GM12878 (cell line): ENCODE results near the gene MAST2. TPM values are rescaled to one million over a fixed set of nuclear protein-coding genes. Genes with fewer than 3 reads are reported as not detected.
"Not testable (repeated sequence)": the region's sequence is repeated elsewhere in the genome, so short reads cannot be mapped to it uniquely, and the experiment has no call there.

ENCODE experiments used
- ATAC-seq: fragments of 200-7000 bp; cut with Tn5 transposase; 3 replicates; pipeline ENCODE4 v1.9.1; 2020; ENCODE audit warnings: mild to moderate bottlenecking, moderate library complexity
- BruUV-seq: library from RNA; stranded (reverse); fragments of 400-500 nt; replicated peaks from 2 replicates; lab custom pipeline; 2021; lab: Mats Ljungman, UMichigan
- CTCF ChIA-PET: fragments of 300-600 bp; sonication (Branson Sonifier 250); formaldehyde crosslinking; extraction: SDS; loops from one replicate; lab custom pipeline; 2021; ENCODE audit warnings: inconsistent platforms; lab: Yijun Ruan, JAX
- POLR2A ChIA-PET: fragments of 350-600 bp; formaldehyde crosslinking; extraction: SDS; loops from one replicate; lab custom pipeline; 2021; ENCODE audit warnings: inconsistent platforms; lab: Charles Lee
- RAD21 ChIA-PET: fragments of 300-600 bp; sonication (Branson Sonifier 250); formaldehyde crosslinking; loops from one replicate; lab custom pipeline; 2023; ENCODE audit warnings: antibody characterized with exemption; ENCODE audit not compliant: unreplicated experiment; lab: Charles Lee
- SMC1A ChIA-PET: fragments of 300-600 bp; sonication (Branson Sonifier 250); formaldehyde crosslinking; loops from one replicate; lab custom pipeline; 2023; ENCODE audit not compliant: unreplicated experiment, uncharacterized antibody; lab: Charles Lee
- DNase-seq: peaks from one replicate; pipeline ENCODE4 v3.0.0-alpha.2; 2011; ENCODE audit warnings: low read depth, low spot score
- FAIRE-seq: peaks from 3 replicates; lab custom pipeline; 2011; peaks lifted over from hg19 to GRCh38; lab: Jason Lieb, UNC
- H2AFZ ChIP-seq: 2 replicates; pipeline ENCODE4 v1.6.0; 2011; ENCODE audit warnings: low read depth, low read length, control low read depth; ENCODE audit not compliant: control insufficient read depth
- H3K27ac ChIP-seq: 2 replicates; pipeline ENCODE4 v1.5.1; 2011; ENCODE audit warnings: control low read depth; ENCODE audit not compliant: control insufficient read depth, insufficient read depth
- H3K27me3 ChIP-seq, 2 experiments: replicated peaks in 1 of 2; 2 replicates each; pipeline versions ENCODE4 v1.6.0 to v1.6.1; 2011; ENCODE audit warnings: low read length in 1 of 2; ENCODE audit not compliant: control insufficient read depth in 2 of 2, insufficient read depth in 2 of 2
- H3K36me3 ChIP-seq, 2 experiments: 2 replicates each; pipeline ENCODE4 v1.5.1; 2011; ENCODE audit warnings: low read length in 1 of 2; ENCODE audit not compliant: control insufficient read depth in 2 of 2, insufficient read depth in 2 of 2
- H3K4me1 ChIP-seq: 2 replicates; pipeline ENCODE4 v1.6.1; 2011; ENCODE audit warnings: mild to moderate bottlenecking, low read length, moderate library complexity, mixed read lengths; ENCODE audit not compliant: control insufficient read depth, insufficient read depth
- H3K4me2 ChIP-seq: 2 replicates; pipeline ENCODE4 v1.6.0; 2011; ENCODE audit warnings: control low read depth; ENCODE audit not compliant: control insufficient read depth, insufficient read depth
- H3K4me3 ChIP-seq: fragments of 200-600 bp; sonication (generic); 2 replicates; pipeline ENCODE4 v1.5.1; 2016
- H3K79me2 ChIP-seq: 2 replicates; pipeline ENCODE4 v1.6.0; 2011; ENCODE audit warnings: low read length; ENCODE audit not compliant: control insufficient read depth, insufficient read depth
- H3K9ac ChIP-seq: 2 replicates; pipeline ENCODE4 v1.8.0; 2011; ENCODE audit warnings: low read length, control low read depth, mixed read lengths; ENCODE audit not compliant: control insufficient read depth, insufficient read depth
- H3K9me3 ChIP-seq: replicated peaks from 3 replicates; pipeline ENCODE4 v1.5.1; 2011; ENCODE audit warnings: mild to moderate bottlenecking, low read length; ENCODE audit not compliant: control insufficient read depth, insufficient read depth
- H4K20me1 ChIP-seq: 2 replicates; pipeline ENCODE4 v1.6.0; 2011; ENCODE audit not compliant: control insufficient read depth, insufficient read depth
- ASH2L ChIP-seq: fragments of 300-600, 200-600 bp; sonication (generic); IDR thresholded peaks from 2 replicates; pipeline ENCODE4 v1.6.1; 2017; ENCODE audit warnings: low read depth, mild to moderate bottlenecking, borderline replicate concordance
- JUNB ChIP-seq: IDR thresholded peaks from 2 replicates; pipeline ENCODE4 v1.6.1; 2016; ENCODE audit warnings: antibody characterized with exemption, mild to moderate bottlenecking
- RFX5 ChIP-seq: IDR thresholded peaks from 2 replicates; pipeline ENCODE4 v1.6.1; 2011; ENCODE audit warnings: low read depth, low read length, improper control_type of control experiment
- SMAD1 ChIP-seq: fragments of 450-650 bp; IDR thresholded peaks from 2 replicates; pipeline ENCODE4 v1.6.1; 2018; ENCODE audit warnings: mild to moderate bottlenecking, low read depth; ENCODE audit not compliant: partially characterized antibody
- USF2 ChIP-seq: IDR thresholded peaks from 2 replicates; pipeline ENCODE4 v1.6.1; 2011; ENCODE audit warnings: low read depth, low read length, improper control_type of control experiment, borderline replicate concordance
- WGBS: methylation state at CpG from one replicate; pipeline ENCODE4 v1.1.6; 2016; ENCODE audit warnings: low lambda C conversion rate; ENCODE audit not compliant: insufficient replicate concordance, insufficient coverage; ENCODE audit errors: missing lambda C conversion rate; 5-methylcytosine and 5-hydroxymethylcytosine counted together
- in situ Hi-C: fragments of 300-500 bp; cut with MboI; formaldehyde crosslinking; loops from 9 replicates; pipeline ENCODE4 v1.14.3; 2018; ENCODE audit warnings: mixed read lengths
- intact Hi-C: fragments of 100-400 bp; cut with micrococcal nuclease; formaldehyde crosslinking; loops from one replicate; pipeline ENCODE4 v1.14.2; 2022; ENCODE audit not compliant: unreplicated experiment
- polyA plus RNA-seq, 11 experiments: library from polyadenylated mRNA; depleted of rRNA in 4 of 11; unstranded in 6 of 11; stranded (reverse) in 5 of 11; fragments of >200 nt; fragmentation: Nextera tagmentation in 4 of 11; fragmentation: Illumina TruSeq in 1 of 11; extraction: Ambion mirVana in 4 of 11; extraction: Trizol in 1 of 11; gene quantifications; 1 replicate in 1 of 11; 2 replicates in 10 of 11; pipeline versions ENCODE4 v1.2.1 to v1.2.3, GENCODE V29; 2011 to 2016; ENCODE audit warnings: inconsistent platforms in 2 of 11, missing spikeins in 2 of 11, low read depth in 1 of 11
- total RNA-seq, 4 experiments: library from RNA; depleted of rRNA in 3 of 4; stranded (reverse); fragments of >200 nt in 3 of 4; fragmentation: Illumina TruSeq in 1 of 4; extraction: Trizol in 1 of 4; gene quantifications; 2 replicates each; pipeline versions ENCODE4 v1.2.1 to v1.2.3, GENCODE V29; 2013 to 2021

Gene MAST2
- total and polyA plus RNA-seq, 10 of the 15 experiments (the other 5 are each of a cell fraction or from before 2014, with no cell fraction given): 1.0 to 28.7 (median 13.8) TPM

DNA sequence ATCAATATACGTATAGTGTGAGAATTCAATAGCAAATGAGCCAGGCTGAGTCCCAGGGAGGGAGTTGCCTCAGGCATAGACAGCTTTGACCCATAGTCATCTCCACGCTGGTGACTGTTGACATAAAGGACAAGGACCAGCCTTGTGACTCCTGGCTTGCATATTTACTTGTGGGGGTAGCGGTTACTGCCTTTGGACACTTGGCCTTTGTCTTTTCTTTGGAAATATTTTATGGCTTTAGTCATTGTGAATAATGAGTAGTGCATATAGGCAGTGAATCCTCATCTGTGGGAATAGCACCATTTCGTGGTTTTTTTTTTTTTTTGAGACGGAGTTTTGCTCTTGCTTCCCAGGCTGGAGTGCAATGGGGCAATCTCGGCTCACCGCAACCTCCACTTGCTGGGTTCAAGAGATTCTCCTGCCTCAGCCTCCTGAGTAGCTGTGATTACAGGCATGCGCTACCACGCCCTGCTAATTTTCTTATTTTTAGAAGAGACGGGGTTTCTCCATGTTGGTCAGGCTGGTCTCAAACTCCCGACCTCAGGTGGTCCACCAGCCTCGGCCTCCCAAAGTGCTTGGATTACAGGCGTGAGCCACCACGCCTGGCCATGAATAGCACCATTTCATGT lies 68.9 kb downstream of the MAST2 start:
- H3K4me1 ChIP-seq: not testable (repeated sequence)

DNA sequence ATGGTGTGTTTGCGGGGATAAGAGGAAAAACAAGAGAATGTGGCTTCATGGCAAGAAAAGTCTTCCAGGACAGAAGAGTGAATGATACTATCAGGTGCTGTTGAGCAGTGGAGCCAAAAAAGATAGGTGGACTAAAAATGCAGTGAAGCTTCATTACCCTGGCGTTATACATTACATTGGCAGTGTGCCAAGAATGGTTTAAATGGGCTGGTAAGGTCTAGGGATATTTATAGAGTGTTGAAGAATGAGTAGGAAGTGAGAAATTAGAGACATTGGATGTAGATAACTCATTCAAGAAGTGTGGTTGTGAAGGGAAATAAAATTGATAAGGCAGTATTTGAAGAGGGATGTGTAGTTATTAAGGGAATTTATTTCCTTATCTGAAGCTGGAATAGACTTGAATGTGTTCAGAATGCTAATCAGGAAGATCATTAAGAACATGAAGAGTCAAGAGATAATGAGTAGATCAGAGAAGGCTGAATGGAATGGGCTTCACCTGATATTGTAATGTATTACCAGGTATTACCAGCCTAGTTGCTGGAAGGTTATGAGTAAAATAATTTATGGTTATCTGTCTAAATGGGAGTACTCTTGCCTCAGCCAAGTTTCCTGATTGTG lies 72.7 kb downstream of the MAST2 start:
- Histone ChIP-seq H2AFZ (no peak overlapping the region), H3K4me3 (no peak overlapping the region), H3K9ac (no peak overlapping the region), H3K79me2 (no peaks in the 10 kb centered on the region), H3K36me3 (no peaks in the 10 kb centered on the region), H3K4me1 (0 out of 2 replicates have a peak, but pooled peaks cover 4% of the 10 kb centered on the region), H3K27me3 (no peaks in the 10 kb centered on the region), H3K27ac (no peak overlapping the region), H3K9me3 (no peaks in the 10 kb centered on the region), H3K4me2 (no peak overlapping the region), H4K20me1 (no peaks in the 10 kb centered on the region)
- BruUV-seq: no TSS peak
- no peak for FAIRE-seq
- ChIA-PET CTCF (no interaction called here), RAD21 (no interaction called here), POLR2A (no interaction called here), SMC1A (interaction anchor here (1.5 to 1.6 kb wide), 2 partner anchors 10 to 23 kb away, joined by 5 to 6 read pairs; no protein-coding TSS in a partner anchor)
- in situ Hi-C loops (no loop called here), intact Hi-C loops (no loop called here)
- TF ChIP-seq RFX5 (no peak), JUNB (no peak), ASH2L (no peak), USF2 (no peak), SMAD1 (peak; percentile 94)
- ATAC-seq: no peak
- no peak for DNase-seq
- WGBS: 64% methylated on average over 2 of the region's 2 CpGs

More for the DNA sequence above, 68.9 kb downstream of the MAST2 start:
- H3K4me2 ChIP-seq, H3K4me3 ChIP-seq, intact Hi-C loops, in situ Hi-C loops, H2AFZ ChIP-seq, H3K36me3 ChIP-seq, BruUV-seq, DNase-seq, H3K27ac ChIP-seq, SMC1A ChIA-PET, H4K20me1 ChIP-seq, H3K79me2 ChIP-seq, FAIRE-seq, RAD21 ChIA-PET, H3K9me3 ChIP-seq, H3K27me3 ChIP-seq, H3K9ac ChIP-seq, ATAC-seq: not testable (repeated sequence)
- ChIA-PET POLR2A (interaction anchor here (0.7 kb wide), 1 partner anchor 238 kb away, joined by 3 read pairs; no protein-coding TSS in a partner anchor), CTCF (interaction anchor here (0.9 kb wide), 1 partner anchor 14 kb away, joined by 3 read pairs; no protein-coding TSS in a partner anchor)
- 92% methylated on average over 13 of the region's 14 CpGs for WGBS
